Epithelial cell of esophagus (primary cell): Measurements from ENCODE around the gene SLC30A7.
"Not testable (repeated sequence)": the region's sequence is repeated elsewhere in the genome, so short reads cannot be mapped to it uniquely, and the experiment has no call there.

ENCODE experiments used
- DNase-seq: peaks from one replicate; pipeline ENCODE4 v3.0.0; 2010; ENCODE audit warnings: low read depth
- H3K4me3 ChIP-seq: 2 replicates; pipeline ENCODE4 v1.5.1; 2011; ENCODE audit warnings: mild to moderate bottlenecking, low read length, control low read depth
- TF ChIP-seq, protein P1 (sequence below): IDR thresholded peaks from 2 replicates; pipeline ENCODE4 v1.5.1; 2011; ENCODE audit warnings: low read depth, mild to moderate bottlenecking, low read length, control low read depth, inconsistent platforms; ENCODE audit not compliant: insufficient read depth; ENCODE audit errors: missing control alignments

SLC30A7 gene, protein sequence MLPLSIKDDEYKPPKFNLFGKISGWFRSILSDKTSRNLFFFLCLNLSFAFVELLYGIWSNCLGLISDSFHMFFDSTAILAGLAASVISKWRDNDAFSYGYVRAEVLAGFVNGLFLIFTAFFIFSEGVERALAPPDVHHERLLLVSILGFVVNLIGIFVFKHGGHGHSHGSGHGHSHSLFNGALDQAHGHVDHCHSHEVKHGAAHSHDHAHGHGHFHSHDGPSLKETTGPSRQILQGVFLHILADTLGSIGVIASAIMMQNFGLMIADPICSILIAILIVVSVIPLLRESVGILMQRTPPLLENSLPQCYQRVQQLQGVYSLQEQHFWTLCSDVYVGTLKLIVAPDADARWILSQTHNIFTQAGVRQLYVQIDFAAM

DNA sequence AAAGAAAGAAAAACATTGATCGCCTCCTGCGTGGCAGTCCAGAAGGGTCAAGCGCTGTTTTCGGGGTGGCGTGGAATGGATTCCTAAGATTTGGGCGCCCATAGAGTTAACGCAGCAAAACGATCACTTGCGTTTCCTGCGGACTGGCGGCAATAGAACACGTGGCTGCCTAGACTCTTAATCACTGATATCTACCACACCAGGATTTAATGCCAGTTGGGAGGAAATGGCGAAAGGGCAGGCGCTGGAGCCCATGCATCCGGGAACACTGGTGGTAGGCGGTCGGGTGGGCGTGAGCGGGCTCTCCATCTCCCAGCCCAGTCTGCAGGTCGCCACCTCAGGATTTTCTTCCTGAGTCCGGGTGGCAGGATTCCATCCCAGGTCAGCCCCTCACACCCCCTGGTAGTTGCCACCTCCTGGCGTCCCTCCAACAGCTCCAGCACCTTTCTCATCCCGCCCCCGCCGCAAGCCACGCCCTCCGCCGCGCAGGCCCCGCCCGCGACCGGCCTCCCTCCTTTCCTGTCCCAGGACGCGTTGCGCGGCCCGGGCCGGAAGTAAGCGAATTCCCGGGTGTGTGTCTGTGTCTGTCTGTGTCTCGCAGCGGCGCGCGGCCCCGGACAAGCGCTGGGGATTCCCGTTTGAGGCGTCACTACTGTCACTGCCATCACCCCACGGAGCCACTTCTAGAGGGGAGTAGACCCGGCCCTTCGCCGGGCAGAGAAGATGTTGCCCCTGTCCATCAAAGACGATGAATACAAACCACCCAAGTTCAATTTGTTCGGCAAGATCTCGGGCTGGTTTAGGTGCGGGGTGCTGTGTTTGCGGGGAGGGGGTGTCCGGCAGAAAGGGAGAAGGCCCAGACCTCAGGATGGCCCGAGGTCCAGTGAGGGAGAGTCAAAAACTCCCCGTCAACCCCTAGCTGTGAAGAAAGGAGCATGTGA, at the start of gene SLC30A7:
TSS of gene SLC30A7 (plus strand) at position 551 of the 941 bp plus-strand sequence. CDS start at position 724, 173 bp downstream.
- TF ChIP-seq, protein P1, sequence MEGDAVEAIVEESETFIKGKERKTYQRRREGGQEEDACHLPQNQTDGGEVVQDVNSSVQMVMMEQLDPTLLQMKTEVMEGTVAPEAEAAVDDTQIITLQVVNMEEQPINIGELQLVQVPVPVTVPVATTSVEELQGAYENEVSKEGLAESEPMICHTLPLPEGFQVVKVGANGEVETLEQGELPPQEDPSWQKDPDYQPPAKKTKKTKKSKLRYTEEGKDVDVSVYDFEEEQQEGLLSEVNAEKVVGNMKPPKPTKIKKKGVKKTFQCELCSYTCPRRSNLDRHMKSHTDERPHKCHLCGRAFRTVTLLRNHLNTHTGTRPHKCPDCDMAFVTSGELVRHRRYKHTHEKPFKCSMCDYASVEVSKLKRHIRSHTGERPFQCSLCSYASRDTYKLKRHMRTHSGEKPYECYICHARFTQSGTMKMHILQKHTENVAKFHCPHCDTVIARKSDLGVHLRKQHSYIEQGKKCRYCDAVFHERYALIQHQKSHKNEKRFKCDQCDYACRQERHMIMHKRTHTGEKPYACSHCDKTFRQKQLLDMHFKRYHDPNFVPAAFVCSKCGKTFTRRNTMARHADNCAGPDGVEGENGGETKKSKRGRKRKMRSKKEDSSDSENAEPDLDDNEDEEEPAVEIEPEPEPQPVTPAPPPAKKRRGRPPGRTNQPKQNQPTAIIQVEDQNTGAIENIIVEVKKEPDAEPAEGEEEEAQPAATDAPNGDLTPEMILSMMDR, result no peak
- peak; percentile 96 for DNase-seq

DNA sequence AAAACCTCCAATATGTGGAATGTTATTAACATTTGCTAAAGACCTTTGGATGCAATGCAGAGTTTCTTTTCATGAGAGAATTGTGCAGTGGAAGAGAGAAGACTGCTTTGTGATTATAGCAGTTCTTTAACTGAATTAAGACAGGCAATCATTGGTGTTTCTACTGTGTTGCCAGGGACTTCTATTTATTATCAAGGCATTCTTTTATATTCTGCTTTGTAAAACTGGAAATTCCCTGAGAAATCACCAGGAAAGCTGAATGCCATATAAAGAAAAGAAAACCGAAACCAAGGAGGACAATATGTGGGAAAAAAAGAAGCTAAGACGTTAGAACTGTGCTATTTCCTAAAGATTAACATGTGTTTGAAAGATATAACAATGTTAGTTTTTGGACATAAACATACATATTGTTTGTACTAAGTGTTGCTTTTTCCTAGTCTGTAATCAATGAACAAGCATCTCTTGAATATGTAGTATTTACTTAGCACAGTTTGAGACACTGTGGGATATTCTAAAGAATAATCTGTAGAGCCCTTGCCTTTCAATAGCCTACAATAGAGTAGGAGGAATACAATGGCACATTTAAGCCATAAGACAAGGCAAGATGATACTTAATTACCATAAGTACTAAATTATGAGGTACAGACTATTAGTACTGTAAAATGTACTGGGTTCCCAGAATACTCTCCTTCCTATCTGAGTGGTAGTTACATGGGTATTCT, 48.4 kb upstream of the SLC30A7 start:
- DNase-seq, result peak; percentile 5
- no peak overlapping the region for H3K4me3 ChIP-seq
- TF ChIP-seq, protein P1, result no peak

More for the DNA sequence above, at the start of gene SLC30A7:
- peak within 1 kb of the TSS; percentile 92 for H3K4me3 ChIP-seq

DNA sequence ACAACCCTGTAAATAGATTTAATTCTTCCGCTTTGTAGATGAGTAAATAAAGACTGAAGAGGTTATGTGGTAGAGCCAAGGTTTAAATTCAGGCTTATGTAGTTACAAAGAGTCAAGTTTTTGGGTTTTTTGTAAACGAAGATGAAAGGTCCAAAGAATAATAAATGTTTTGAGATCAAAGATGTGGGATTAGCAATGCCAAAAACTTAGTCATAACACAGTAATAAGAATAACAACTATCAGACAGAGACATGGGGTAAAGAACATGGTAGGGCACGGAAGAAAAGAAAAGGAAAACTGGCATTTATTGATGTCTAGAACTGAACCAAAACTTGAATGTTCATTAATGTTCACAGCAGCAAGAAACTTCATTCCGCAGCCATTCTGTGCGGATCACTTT, 44.2 kb upstream of the SLC30A7 start:
- H3K4me3 ChIP-seq, result no peak overlapping the region
- TF ChIP-seq, protein P1, result no peak
- DNase-seq, result no peak

DNA sequence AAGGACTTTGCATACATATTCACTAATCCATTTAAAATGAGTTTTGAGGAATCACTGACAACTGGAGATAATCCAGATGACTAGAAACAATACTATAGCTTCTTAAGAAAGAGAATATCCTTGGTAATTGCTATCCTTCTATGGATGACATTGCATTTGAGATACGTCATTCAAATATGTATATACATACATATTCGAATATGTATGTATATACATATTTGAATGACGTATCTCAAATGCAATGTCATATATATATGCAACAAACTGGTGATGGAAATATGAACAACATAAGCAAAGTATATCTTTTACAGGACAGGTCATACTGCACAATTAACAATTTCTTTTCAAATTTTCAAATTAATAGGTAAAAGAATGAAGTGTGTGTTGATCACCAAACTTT, 42.9 kb upstream of the SLC30A7 start:
- H3K4me3 ChIP-seq, result no peak overlapping the region

DNA sequence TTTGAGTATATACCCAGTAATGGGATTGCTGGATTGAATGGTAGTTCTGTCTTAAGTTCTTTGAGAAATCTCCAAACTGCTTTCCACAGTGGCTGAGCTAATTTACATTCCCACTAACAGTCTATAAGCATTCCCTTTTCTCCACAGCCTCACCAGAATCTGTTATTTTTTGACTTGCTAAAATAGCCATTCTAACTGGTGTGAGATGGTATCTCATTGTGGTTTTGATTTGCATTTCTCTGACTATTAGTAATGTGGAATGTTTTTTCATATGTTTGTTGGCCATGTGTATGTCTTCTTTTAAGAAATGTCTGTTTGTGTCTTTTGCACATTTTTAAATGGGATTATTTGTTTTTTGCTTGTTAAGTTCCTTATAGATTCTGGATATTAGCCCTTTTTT, 40.8 kb upstream of the SLC30A7 start:
- DNase-seq, H3K4me3 ChIP-seq: not testable (repeated sequence)

More for the DNA sequence above, 42.9 kb upstream of the SLC30A7 start:
- no peak for DNase-seq
- TF ChIP-seq, protein P1, result no peak

DNA sequence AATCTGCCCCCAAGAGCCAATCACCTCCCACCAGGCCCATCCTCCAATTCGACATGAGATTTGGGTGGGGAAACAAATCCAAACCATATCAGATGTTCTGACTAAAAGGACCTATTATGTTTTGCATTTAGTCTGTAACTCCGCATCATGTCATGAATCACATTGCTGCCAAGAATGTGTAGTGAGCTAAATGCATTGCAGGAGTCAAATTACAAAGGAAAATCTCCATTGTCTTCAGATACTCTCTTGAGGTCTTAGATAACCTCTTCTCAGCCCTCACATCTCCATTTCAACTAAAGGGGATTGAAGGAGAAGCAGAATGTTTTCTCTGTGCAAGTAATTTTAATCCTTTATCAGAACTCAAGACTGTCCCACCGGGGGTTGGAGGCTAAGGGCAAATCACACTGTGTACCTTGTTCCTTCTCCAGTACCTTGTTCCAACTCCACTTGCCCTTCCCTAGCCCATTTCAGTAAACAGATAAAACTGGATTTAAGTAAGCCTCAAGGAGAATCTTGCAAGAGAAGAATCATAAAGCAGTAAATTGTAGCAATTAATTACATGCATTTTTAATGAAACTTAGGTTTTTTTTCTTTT, 35.4 kb upstream of the SLC30A7 start:
- peak; percentile 50 for DNase-seq
- TF ChIP-seq, protein P1, result no peak
- H3K4me3 ChIP-seq, result no peak overlapping the region
